K562 (cell line): ENCODE results near the gene MYH6. TPM values are rescaled to one million over a fixed set of nuclear protein-coding genes. Genes with fewer than 3 reads are reported as not detected.

Experiments
- ATAC-seq: fragments of 200-7000 bp; cut with Tn5 transposase; 3 replicates; pipeline ENCODE4 v1.9.1; 2020; ENCODE audit warnings: moderate library complexity
- BruUV-seq: library from RNA; stranded (reverse); fragments of 400-500 nt; replicated peaks from 2 replicates; lab custom pipeline; 2021; lab: Mats Ljungman, UMichigan
- CTCF ChIA-PET: fragments of 300-600 bp; formaldehyde crosslinking; extraction: SDS; loops from one replicate; lab custom pipeline; 2021; ENCODE audit warnings: low intra/inter-chr PET ratio; lab: Yijun Ruan, JAX
- POLR2A ChIA-PET: fragments of 300-600, 350-650 bp; sonication (Branson Sonifier 250); formaldehyde crosslinking; extraction: SDS; loops from one replicate; lab custom pipeline; 2021; ENCODE audit warnings: antibody characterized with exemption, inconsistent platforms; lab: Yijun Ruan, JAX
- DNase-seq, 4 experiments: peaks; one replicate each; pipeline versions ENCODE4 v3.0.0 to v3.0.0-alpha.2; 2011 to 2018; ENCODE audit warnings: low spot score in 3 of 4, mixed read lengths in 3 of 4; ENCODE audit errors: extremely low read depth in 1 of 4
- FAIRE-seq: peaks from 2 replicates; lab custom pipeline; 2011; peaks lifted over from hg19 to GRCh38; lab: Jason Lieb, UNC
- H2AFZ ChIP-seq: 2 replicates; pipeline ENCODE4 v1.6.0; 2011; ENCODE audit warnings: low read depth, low read length, control low read depth, inconsistent platforms
- H3K27ac ChIP-seq: fragments of 200-600 bp; 3 replicates; pipeline ENCODE4 v1.8.0; 2011; ENCODE audit warnings: low read depth, mild to moderate bottlenecking, control low read depth, inconsistent platforms, low read length, moderate library complexity, mixed read lengths; ENCODE audit errors: extremely low read depth
- H3K27me3 ChIP-seq, 2 experiments: fragments of 300-600 bp in 1 of 2; 2 replicates in 1 of 2; 3 replicates in 1 of 2; pipeline versions ENCODE4 v1.6.0 to v1.8.0; 2011; ENCODE audit warnings: inconsistent platforms in 2 of 2, low read length in 2 of 2, mild to moderate bottlenecking in 1 of 2, mixed read lengths in 1 of 2, moderate library complexity in 1 of 2; ENCODE audit not compliant: control insufficient read depth in 2 of 2, insufficient read depth in 2 of 2
- H3K36me3 ChIP-seq: fragments of 300-600 bp; 3 replicates; pipeline ENCODE4 v1.8.0; 2011; ENCODE audit warnings: mild to moderate bottlenecking, low read length, inconsistent platforms; ENCODE audit not compliant: control insufficient read depth, insufficient read depth
- H3K4me1 ChIP-seq, 2 experiments: fragments of 200-600 bp in 1 of 2; replicated peaks in 1 of 2; 2 replicates in 1 of 2; 3 replicates in 1 of 2; pipeline versions ENCODE4 v1.5.1 to v1.8.0; 2011; ENCODE audit warnings: inconsistent platforms in 2 of 2, low read length in 2 of 2, mild to moderate bottlenecking in 1 of 2, mixed read lengths in 1 of 2, moderate library complexity in 1 of 2; ENCODE audit not compliant: control insufficient read depth in 2 of 2, insufficient read depth in 2 of 2
- H3K4me2 ChIP-seq: 2 replicates; pipeline ENCODE4 v1.6.1; 2011; ENCODE audit warnings: low read length, control low read depth, inconsistent platforms, mixed read lengths; ENCODE audit not compliant: insufficient read depth
- H3K4me3 ChIP-seq: fragments of 200-600 bp; sonication (generic), shearing (Covaris generic); 2 replicates; pipeline ENCODE4 v1.5.1; 2016; ENCODE audit warnings: control low read depth, inconsistent platforms
- H3K79me2 ChIP-seq: fragments of 200-600 bp; 3 replicates; pipeline ENCODE4 v1.8.0; 2011; ENCODE audit warnings: low read length, inconsistent platforms; ENCODE audit not compliant: control insufficient read depth, insufficient read depth
- H3K9ac ChIP-seq, 2 experiments: 2 replicates each; pipeline versions ENCODE4 v1.6.0 to v1.6.1; 2011; ENCODE audit warnings: low read depth in 2 of 2, low read length in 2 of 2, control low read depth in 1 of 2, inconsistent platforms in 1 of 2, mild to moderate bottlenecking in 1 of 2, mixed read lengths in 1 of 2; ENCODE audit not compliant: insufficient read depth in 1 of 2
- H3K9me1 ChIP-seq: one replicate; pipeline ENCODE4 v1.6.0; 2011; ENCODE audit warnings: inconsistent platforms, mild to moderate bottlenecking, low read length, moderate library complexity; ENCODE audit not compliant: control insufficient read depth, insufficient read depth
- H3K9me3 ChIP-seq: replicated peaks from 2 replicates; pipeline ENCODE4 v1.5.1; 2011; ENCODE audit warnings: low read depth, low read length, inconsistent platforms; ENCODE audit not compliant: control insufficient read depth, insufficient read depth
- H4K20me1 ChIP-seq: replicated peaks from 2 replicates; pipeline ENCODE4 v1.6.1; 2011; ENCODE audit warnings: low read length, inconsistent platforms, mixed read lengths; ENCODE audit not compliant: control insufficient read depth, insufficient read depth
- BCOR ChIP-seq: fragments of 450-650 bp; IDR thresholded peaks from 2 replicates; pipeline ENCODE4 v1.6.1; 2016
- FOXJ3 ChIP-seq: sonication (generic); formaldehyde crosslinking; IDR thresholded peaks from 2 replicates; pipeline ENCODE4 v1.4.0; 2020; ENCODE audit warnings: mild to moderate bottlenecking, missing genetic modification reagents
- SMARCE1 ChIP-seq: fragments of 450-650 bp; IDR thresholded peaks from 2 replicates; pipeline ENCODE4 v1.7.1; 2016; ENCODE audit warnings: mild to moderate bottlenecking
- ZNF695 ChIP-seq: fragments of 450-650 bp; formaldehyde crosslinking; IDR thresholded peaks from 2 replicates; pipeline ENCODE4 v1.4.0; 2020; ENCODE audit warnings: mild to moderate bottlenecking, moderate library complexity
- WGBS: fragments of 100-300 bp; shearing (Covaris generic); methylation state at CpG from one replicate; pipeline ENCODE4 v1.1.6; 2016; ENCODE audit warnings: low coverage, mixed read lengths; ENCODE audit not compliant: insufficient coverage; ENCODE audit errors: missing lambda C conversion rate; 5-methylcytosine and 5-hydroxymethylcytosine counted together
- in situ Hi-C: fragments of 300-500 bp; cut with MboI; formaldehyde crosslinking; loops from 4 replicates; pipeline ENCODE4 v1.15.0; 2018; ENCODE audit warnings: inconsistent platforms, mixed read lengths
- intact Hi-C: fragments of 100-400 bp; cut with micrococcal nuclease; formaldehyde crosslinking; loops from 2 replicates; pipeline ENCODE4 v1.14.2; 2022
- polyA plus RNA-seq, 8 experiments: library from polyadenylated mRNA; depleted of rRNA in 4 of 8; stranded (reverse) in 5 of 8; unstranded in 3 of 8; fragments of >200 nt; fragmentation: Nextera tagmentation in 2 of 8; fragmentation: Illumina TruSeq in 1 of 8; extraction: Ambion mirVana in 2 of 8; extraction: Trizol in 1 of 8; gene quantifications; 2 replicates each; pipeline versions ENCODE4 v1.2.1 to v1.2.3, GENCODE V29; 2011 to 2014; ENCODE audit warnings: inconsistent platforms in 1 of 8, missing spikeins in 1 of 8
- total RNA-seq, 7 experiments: library from RNA; depleted of rRNA in 6 of 7; stranded (reverse); fragments of >200 nt in 6 of 7; fragmentation: Illumina TruSeq in 2 of 7; extraction: Trizol in 2 of 7; gene quantifications; 2 replicates each; pipeline versions ENCODE4 v1.2.1 to v1.2.3, GENCODE V29; 2011 to 2021; ENCODE audit warnings: low replicate concordance in 1 of 7
- TF ChIP-seq, protein P1 (sequence below): sonication (generic); formaldehyde crosslinking; IDR thresholded peaks from 2 replicates; pipeline ENCODE4 v1.5.0; 2020; ENCODE audit warnings: missing genetic modification reagents
- TF ChIP-seq, protein P2 (sequence below): sonication (generic); formaldehyde crosslinking; IDR thresholded peaks from 2 replicates; pipeline ENCODE4 v1.8.0; 2022; ENCODE audit warnings: missing genetic modification reagents, mild to moderate bottlenecking, borderline replicate concordance

Gene MYH6
- total and polyA plus RNA-seq, 9 of the 15 experiments (the other 6 are each of a cell fraction or from before 2014, with no cell fraction given): not detected

DNA sequence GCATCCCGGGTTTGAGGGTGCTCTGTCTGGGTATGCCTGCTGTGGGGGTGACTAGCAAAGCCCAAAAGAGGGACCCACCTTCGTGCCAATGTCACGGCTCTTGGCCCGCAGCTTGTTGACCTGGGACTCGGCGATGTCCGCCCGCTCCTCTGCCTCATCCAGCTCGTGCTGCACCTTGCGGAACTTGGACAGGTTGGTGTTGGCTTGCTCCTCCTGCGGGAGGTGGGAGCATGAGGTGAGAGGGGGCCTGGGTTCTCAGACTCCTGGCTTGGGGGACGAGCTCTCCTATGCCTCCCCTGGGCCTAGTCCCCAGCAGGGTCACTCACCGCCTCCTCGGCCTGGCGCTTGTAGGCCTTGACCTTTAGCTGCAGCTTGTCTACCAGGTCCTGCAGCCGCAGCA is 5.6 kb upstream of the MYH6 start:
- Histone ChIP-seq H3K9ac (no peak overlapping the region), H3K27me3 (peaks cover 23 to 83% of the 10 kb centered on the region in 2 experiments; a peak in 4 of 5 replicates), H3K9me1 (no peaks in the 10 kb centered on the region), H4K20me1 (no peaks in the 10 kb centered on the region), H3K36me3 (no peaks in the 10 kb centered on the region), H3K4me2 (no peak overlapping the region), H2AFZ (no peak overlapping the region), H3K4me1 (no peaks in the 10 kb centered on the region), H3K27ac (no peak overlapping the region), H3K9me3 (no peaks in the 10 kb centered on the region), H3K79me2 (no peaks in the 10 kb centered on the region), H3K4me3 (no peak overlapping the region)
- no TSS peak for BruUV-seq
- in situ Hi-C loops (no loop called here), intact Hi-C loops (no loop called here)
- ChIA-PET POLR2A (interaction anchor here (0.9 kb wide), 1 partner anchor 26 kb away, joined by 3 read pairs; no protein-coding TSS in a partner anchor), CTCF (no interaction called here)
- WGBS: 10% methylated on average over 12 of the region's 16 CpGs
- no peak for FAIRE-seq
- DNase-seq: no peak
- TF ChIP-seq, protein P1, sequence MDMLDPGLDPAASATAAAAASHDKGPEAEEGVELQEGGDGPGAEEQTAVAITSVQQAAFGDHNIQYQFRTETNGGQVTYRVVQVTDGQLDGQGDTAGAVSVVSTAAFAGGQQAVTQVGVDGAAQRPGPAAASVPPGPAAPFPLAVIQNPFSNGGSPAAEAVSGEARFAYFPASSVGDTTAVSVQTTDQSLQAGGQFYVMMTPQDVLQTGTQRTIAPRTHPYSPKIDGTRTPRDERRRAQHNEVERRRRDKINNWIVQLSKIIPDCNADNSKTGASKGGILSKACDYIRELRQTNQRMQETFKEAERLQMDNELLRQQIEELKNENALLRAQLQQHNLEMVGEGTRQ (CRISPR knock-in tag): no peak
- no peak for TF ChIP-seq SMARCE1
- TF ChIP-seq, protein P2, sequence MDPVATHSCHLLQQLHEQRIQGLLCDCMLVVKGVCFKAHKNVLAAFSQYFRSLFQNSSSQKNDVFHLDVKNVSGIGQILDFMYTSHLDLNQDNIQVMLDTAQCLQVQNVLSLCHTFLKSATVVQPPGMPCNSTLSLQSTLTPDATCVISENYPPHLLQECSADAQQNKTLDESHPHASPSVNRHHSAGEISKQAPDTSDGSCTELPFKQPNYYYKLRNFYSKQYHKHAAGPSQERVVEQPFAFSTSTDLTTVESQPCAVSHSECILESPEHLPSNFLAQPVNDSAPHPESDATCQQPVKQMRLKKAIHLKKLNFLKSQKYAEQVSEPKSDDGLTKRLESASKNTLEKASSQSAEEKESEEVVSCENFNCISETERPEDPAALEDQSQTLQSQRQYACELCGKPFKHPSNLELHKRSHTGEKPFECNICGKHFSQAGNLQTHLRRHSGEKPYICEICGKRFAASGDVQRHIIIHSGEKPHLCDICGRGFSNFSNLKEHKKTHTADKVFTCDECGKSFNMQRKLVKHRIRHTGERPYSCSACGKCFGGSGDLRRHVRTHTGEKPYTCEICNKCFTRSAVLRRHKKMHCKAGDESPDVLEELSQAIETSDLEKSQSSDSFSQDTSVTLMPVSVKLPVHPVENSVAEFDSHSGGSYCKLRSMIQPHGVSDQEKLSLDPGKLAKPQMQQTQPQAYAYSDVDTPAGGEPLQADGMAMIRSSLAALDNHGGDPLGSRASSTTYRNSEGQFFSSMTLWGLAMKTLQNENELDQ (CRISPR knock-in tag): no peak
- TF ChIP-seq FOXJ3 (CRISPR knock-in tag): no peak
- TF ChIP-seq BCOR: no peak
- no peak for TF ChIP-seq ZNF695 (CRISPR knock-in tag)
- ATAC-seq: no peak
